NCI-H1417 treated with DMSO at 0.1 percent for 48 hours (cell line): ENCODE data around the gene KIAA1671.

Experiments used
- DNase-seq: peaks from one replicate; lab custom pipeline; 2025; lab: John Stamatoyannopoulos, UW

The KIAA1671 gene

GRCh38 chr22:25045159-25045558 is 92.6 kb downstream of the KIAA1671 start:
- no peak for DNase-seq

GRCh38 chr22:25048071-25048470 is 95.6 kb downstream of the KIAA1671 start:
- no peak for DNase-seq

- DNase-seq, result no peak
These were observed 96.4 kb downstream of the KIAA1671 start for GRCh38 chr22:25048659-25049647.

- DNase-seq, result no peak
These were observed 97.3 kb downstream of the KIAA1671 start for GRCh38 chr22:25049770-25050169.

- DNase-seq, result no peak
These were observed 98.0 kb downstream of the KIAA1671 start for GRCh38 chr22:25050566-25050965.

- no peak for DNase-seq
These were observed 98.6 kb downstream of the KIAA1671 start for GRCh38 chr22:25051073-25051472.

GRCh38 chr22:25051983-25052710 is 99.6 kb downstream of the KIAA1671 start:
- no peak for DNase-seq

GRCh38 chr22:25053153-25053805 is 100.8 kb downstream of the KIAA1671 start:
- DNase-seq, result no peak

GRCh38 chr22:25054943-25055511 is 102.5 kb downstream of the KIAA1671 start:
- no peak for DNase-seq

- no peak for DNase-seq
These were observed 104.7 kb downstream of the KIAA1671 start for GRCh38 chr22:25057013-25057881.

- no peak for DNase-seq
These were observed 106.9 kb downstream of the KIAA1671 start for GRCh38 chr22:25059438-25059837.

GRCh38 chr22:25060522-25061071 is 108.1 kb downstream of the KIAA1671 start:
- no peak for DNase-seq

GRCh38 chr22:25061134-25061533 is 108.6 kb downstream of the KIAA1671 start:
- DNase-seq, result no peak

GRCh38 chr22:25061605-25062376 is 109.3 kb downstream of the KIAA1671 start:
- DNase-seq, result no peak

- no peak for DNase-seq
These were observed 110.0 kb downstream of the KIAA1671 start for GRCh38 chr22:25062386-25063085.

GRCh38 chr22:25064894-25065560 is 112.5 kb downstream of the KIAA1671 start:
- no peak for DNase-seq

- no peak for DNase-seq
These were observed 114.4 kb downstream of the KIAA1671 start for GRCh38 chr22:25066861-25067435.

- no peak for DNase-seq
These were observed 115.4 kb downstream of the KIAA1671 start for GRCh38 chr22:25067851-25068421.
